Right lobe of liver (tissue), 6 donors: ENCODE results near the gene HOXA2. TPM values are rescaled to one million over a fixed set of nuclear protein-coding genes. Genes with fewer than 3 reads are reported as not detected.

ENCODE experiments used
- ATAC-seq, 4 donors: fragments of 200-7000 bp; cut with Tn5 transposase; one replicate each; pipeline ENCODE4 v1.9.1; 2020; ENCODE audit warnings: mild to moderate bottlenecking in 4 of 4, moderate library complexity in 4 of 4
- DNase-seq, 3 donors: peaks; one replicate each; pipeline ENCODE4 v3.0.0-alpha.2; 2020
- H3K27ac ChIP-seq, 3 donors: fragments of 200-600 bp; one replicate each; pipeline ENCODE4 v1.8.0; 2022
- H3K27me3 ChIP-seq, 2 donors: fragments of 200-600 bp; one replicate each; pipeline ENCODE4 v1.8.0; 2022
- H3K36me3 ChIP-seq, 4 donors: fragments of 200-600 bp; sonication (generic) in 1 of 4; one replicate each; pipeline versions ENCODE4 v1.5.1 to v1.8.0; 2017 to 2022; ENCODE audit warnings: control low read depth in 1 of 4
- H3K4me1 ChIP-seq, 4 donors: fragments of 200-600 bp; sonication (generic) in 1 of 4; one replicate each; pipeline versions ENCODE4 v1.5.1 to v1.8.0; 2017 to 2022; ENCODE audit warnings: control low read depth in 1 of 4
- H3K4me3 ChIP-seq, 3 donors: fragments of 200-600 bp; one replicate each; pipeline ENCODE4 v1.8.0; 2022
- H3K9me3 ChIP-seq, 4 donors: fragments of 200-600 bp; sonication (generic) in 1 of 4; one replicate each; pipeline versions ENCODE4 v1.5.1 to v1.8.0; 2017 to 2022; ENCODE audit warnings: control low read depth in 1 of 4
- POLR2A ChIP-seq: fragments of 450-650 bp; IDR thresholded peaks from one replicate; pipeline ENCODE4 v1.6.1; 2017; ENCODE audit warnings: antibody characterized with exemption, mild to moderate bottlenecking
- WGBS: methylation state at CpG from one replicate; pipeline ENCODE4 v1.1.6; 2018; ENCODE audit warnings: low coverage, low lambda C conversion rate; ENCODE audit not compliant: insufficient coverage; ENCODE audit errors: missing lambda C conversion rate; 5-methylcytosine and 5-hydroxymethylcytosine counted together
- intact Hi-C, 2 donors: fragments of 100-400 bp; cut with DNase I; formaldehyde crosslinking; loops; one replicate each; pipeline versions ENCODE4 v1.11.2 to v1.14.1; 2022
- total RNA-seq, 6 experiments: library from RNA; depleted of rRNA in 2 of 6; stranded (reverse); fragments of >200 nt in 2 of 6; fragmentation: NEBNext Ultra II Directional in 3 of 6; extraction: Animal tissue kit (Norgen Biotek cat#: 25700) in 3 of 6; gene quantifications; one replicate each; pipeline versions ENCODE4 v1.1.0 to v1.2.4, GENCODE V29; 2016 to 2023
- TF ChIP-seq, protein P1 (sequence below), 4 donors: fragments of 200-600 bp in 3 of 4; fragments of 450-650 bp in 1 of 4; IDR thresholded peaks; one replicate each; pipeline versions ENCODE4 v1.5.1 to v1.8.0; 2016 to 2022; ENCODE audit warnings: antibody characterized with exemption in 4 of 4, mild to moderate bottlenecking in 2 of 4
- donor health status: DM: no; HTN: yes; CAD: no.
- donor health status: DM: no; HTN: no; CAD: no.
- donor health status: DM: no; HTN: no; CAD: no.
- donor health status: DM: no; HTN: yes; CAD: no.
- donor health status: DM: no; HTN: yes; CAD: no.

The HOXA2 gene
- total RNA-seq, 6 experiments from 2014 or later, result 0.16 to 0.19 (median 0.17) TPM; not detected in 3

DNA sequence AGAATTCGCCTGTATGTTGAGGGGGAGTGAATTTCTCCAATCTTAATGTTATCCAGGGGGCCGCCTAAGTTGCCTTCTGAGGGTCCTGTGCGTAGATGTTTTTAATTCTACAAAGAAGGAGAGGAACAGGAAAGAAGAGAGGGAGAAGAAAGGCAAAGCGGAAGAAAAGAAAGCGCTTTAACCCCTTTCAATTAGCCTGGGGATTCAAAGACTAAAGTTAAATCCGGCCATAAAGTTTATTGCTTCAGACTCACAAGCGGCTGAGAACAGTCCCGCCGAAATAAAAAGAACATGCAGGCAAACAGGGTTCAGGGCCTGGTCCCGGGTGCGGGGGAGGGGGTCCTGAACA, 36.5 kb upstream of the HOXA2 start:
- ATAC-seq, result no peak
- Histone ChIP-seq H3K27ac (no peak overlapping the region), H3K4me1 (no peaks in the 10 kb centered on the region), H3K36me3 (no peaks in the 10 kb centered on the region), H3K27me3 (peaks cover 5 to 58% of the 10 kb centered on the region in 2 donors), H3K4me3 (no peak overlapping the region), H3K9me3 (no peaks in the 10 kb centered on the region)
- no peak for DNase-seq
- 36% methylated on average over 11 of the region's 11 CpGs for WGBS
- intact Hi-C loops, result no loop called here
- TF ChIP-seq, protein P1, sequence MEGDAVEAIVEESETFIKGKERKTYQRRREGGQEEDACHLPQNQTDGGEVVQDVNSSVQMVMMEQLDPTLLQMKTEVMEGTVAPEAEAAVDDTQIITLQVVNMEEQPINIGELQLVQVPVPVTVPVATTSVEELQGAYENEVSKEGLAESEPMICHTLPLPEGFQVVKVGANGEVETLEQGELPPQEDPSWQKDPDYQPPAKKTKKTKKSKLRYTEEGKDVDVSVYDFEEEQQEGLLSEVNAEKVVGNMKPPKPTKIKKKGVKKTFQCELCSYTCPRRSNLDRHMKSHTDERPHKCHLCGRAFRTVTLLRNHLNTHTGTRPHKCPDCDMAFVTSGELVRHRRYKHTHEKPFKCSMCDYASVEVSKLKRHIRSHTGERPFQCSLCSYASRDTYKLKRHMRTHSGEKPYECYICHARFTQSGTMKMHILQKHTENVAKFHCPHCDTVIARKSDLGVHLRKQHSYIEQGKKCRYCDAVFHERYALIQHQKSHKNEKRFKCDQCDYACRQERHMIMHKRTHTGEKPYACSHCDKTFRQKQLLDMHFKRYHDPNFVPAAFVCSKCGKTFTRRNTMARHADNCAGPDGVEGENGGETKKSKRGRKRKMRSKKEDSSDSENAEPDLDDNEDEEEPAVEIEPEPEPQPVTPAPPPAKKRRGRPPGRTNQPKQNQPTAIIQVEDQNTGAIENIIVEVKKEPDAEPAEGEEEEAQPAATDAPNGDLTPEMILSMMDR (IDR thresholded peaks at IDR 0.05), result no peak
- TF ChIP-seq POLR2A, result no peak

DNA sequence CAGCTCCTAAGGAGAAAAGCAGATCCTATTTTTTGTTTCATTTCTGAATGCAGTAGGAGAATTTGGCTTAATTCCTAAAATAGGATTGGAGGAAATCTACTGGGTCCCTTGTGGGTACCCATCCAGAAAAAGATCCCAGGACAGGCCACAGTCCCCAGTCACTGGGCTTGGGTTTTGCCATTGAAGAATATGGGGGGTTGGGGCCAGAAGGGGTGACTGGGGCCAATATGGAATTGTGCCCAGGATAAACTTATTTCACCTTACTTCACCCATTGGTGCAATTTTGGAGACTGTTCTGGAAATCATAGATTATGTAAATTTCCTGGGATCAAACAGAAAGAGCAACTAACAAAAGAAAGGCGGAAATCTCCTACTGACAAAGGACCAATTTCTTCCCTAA, 36.0 kb upstream of the HOXA2 start:
- DNase-seq (no peak), ATAC-seq (no peak)
- 62% methylated on average over 1 of the region's 1 CpG for WGBS
- Histone ChIP-seq H3K27me3 (peaks cover 5 to 54% of the 10 kb centered on the region in 2 donors), H3K9me3 (no peaks in the 10 kb centered on the region), H3K36me3 (no peaks in the 10 kb centered on the region), H3K4me3 (no peak overlapping the region), H3K4me1 (no peaks in the 10 kb centered on the region), H3K27ac (no peak overlapping the region)
- TF ChIP-seq POLR2A, result no peak
- TF ChIP-seq, protein P1 (IDR thresholded peaks at IDR 0.05), result no peak
- intact Hi-C loops, result no loop called here

DNA sequence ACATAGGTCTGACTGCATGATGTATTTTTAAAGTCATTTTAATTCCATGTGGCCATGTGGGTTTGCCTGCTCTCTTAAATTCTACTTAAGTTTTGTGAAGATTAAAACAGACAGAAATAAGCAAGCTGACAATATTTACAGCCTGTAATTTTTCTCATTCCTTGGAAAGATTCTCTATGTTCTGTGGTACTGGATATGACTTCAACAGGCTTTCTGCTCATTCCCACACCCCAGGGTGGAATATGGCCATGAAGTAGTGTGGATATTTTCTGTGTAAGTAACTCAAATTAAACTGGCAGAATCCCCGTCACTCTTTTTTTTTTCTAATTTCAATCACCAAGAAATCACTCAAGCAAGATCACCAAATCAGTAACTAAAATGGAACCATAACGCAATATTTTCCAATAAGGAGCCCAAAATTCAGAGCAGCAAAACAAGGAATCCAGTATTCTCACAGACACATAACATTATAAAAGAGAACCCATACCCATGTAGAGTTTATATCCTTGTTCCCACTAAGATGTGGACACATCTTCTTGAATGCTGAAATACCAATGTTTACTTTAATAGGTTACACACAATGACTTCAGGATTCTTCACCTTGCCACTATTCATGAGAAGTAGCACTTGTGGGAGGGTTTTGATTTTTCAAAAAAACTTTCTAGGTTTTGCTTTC, 35.3 kb upstream of the HOXA2 start:
- DNase-seq, result no peak
- intact Hi-C loops, result no loop called here
- Histone ChIP-seq H3K27ac (no peak overlapping the region), H3K4me3 (no peak overlapping the region), H3K36me3 (no peaks in the 10 kb centered on the region), H3K9me3 (no peaks in the 10 kb centered on the region), H3K4me1 (no peaks in the 10 kb centered on the region), H3K27me3 (peaks cover 5 to 47% of the 10 kb centered on the region in 2 donors)
- 59% methylated on average over 2 of the region's 2 CpGs for WGBS
- no peak for ATAC-seq
- TF ChIP-seq, protein P1 (IDR thresholded peaks at IDR 0.05), result no peak
- TF ChIP-seq POLR2A, result no peak

DNA sequence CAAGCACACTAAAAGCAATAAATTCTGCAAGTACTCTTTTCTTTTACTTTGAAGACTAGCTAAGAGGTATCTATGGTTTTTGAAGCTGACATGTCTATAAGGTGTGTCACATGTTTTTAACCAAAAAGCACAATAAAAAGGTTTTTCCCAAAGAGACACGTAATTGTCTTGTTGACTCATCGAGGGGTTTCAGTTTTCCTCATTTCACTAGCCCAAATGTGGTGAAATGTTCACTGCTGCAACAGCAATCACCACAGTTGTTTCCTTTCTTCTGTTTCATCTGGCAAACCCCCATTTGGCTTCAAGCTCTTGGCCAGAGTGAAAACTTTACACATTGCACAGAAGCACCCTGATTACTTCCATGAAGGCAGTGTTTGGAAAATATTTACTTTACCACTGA, 31.9 kb upstream of the HOXA2 start:
- peaks cover 3 to 34% of the 10 kb centered on the region in 2 donors for H3K27me3 ChIP-seq
- ATAC-seq (no peak), DNase-seq (no peak)

More for the DNA sequence above, 31.9 kb upstream of the HOXA2 start:
- Histone ChIP-seq H3K27ac (no peak overlapping the region), H3K9me3 (no peaks in the 10 kb centered on the region), H3K4me1 (no peaks in the 10 kb centered on the region), H3K4me3 (no peak overlapping the region), H3K36me3 (no peaks in the 10 kb centered on the region)
- TF ChIP-seq, protein P1 (IDR thresholded peaks at IDR 0.05), result no peak
- no peak for TF ChIP-seq POLR2A
- 20% methylated on average over 2 of the region's 2 CpGs for whole genome bisulfite sequencing
- intact Hi-C loops, result no loop called here
